H1 (cell line): ENCODE data around the gene HHAT. TPM values are rescaled to one million over a fixed set of nuclear protein-coding genes. Genes with fewer than 3 reads are reported as not detected.

Source experiments
- CBX5 ChIP-seq: fragments of 300-800, 300-1000 bp; sonication (generic); IDR thresholded peaks from 2 replicates; pipeline ENCODE4 v1.7.1; 2016; ENCODE audit warnings: antibody characterized with exemption, low read length, low read depth
- CHD1 ChIP-seq: IDR thresholded peaks from 2 replicates; pipeline ENCODE4 v1.6.1; 2012; ENCODE audit warnings: low read depth, low read length, improper control_type of control experiment
- CHD7 ChIP-seq: fragments of 300-600 bp; sonication (generic); IDR thresholded peaks from 2 replicates; pipeline ENCODE4 v1.7.1; 2012; ENCODE audit warnings: low read length, moderate library complexity, mild to moderate bottlenecking, inconsistent platforms; ENCODE audit not compliant: insufficient replicate concordance
- CTBP2 ChIP-seq: IDR thresholded peaks from 2 replicates; pipeline ENCODE4 v1.7.0; 2011; ENCODE audit warnings: borderline replicate concordance, mild to moderate bottlenecking, moderate library complexity, mixed read lengths, low read length; ENCODE audit not compliant: insufficient read depth, insufficient read length
- GABPA ChIP-seq: IDR thresholded peaks from 2 replicates; pipeline ENCODE4 v1.6.1; 2011; ENCODE audit warnings: mild to moderate bottlenecking, low read length, moderate library complexity, borderline replicate concordance; ENCODE audit not compliant: insufficient read depth
- KDM4A ChIP-seq: IDR thresholded peaks from one replicate; pipeline ENCODE4 v1.7.1; 2012; ENCODE audit warnings: low read depth, mild to moderate bottlenecking, moderate library complexity, low read length, inconsistent platforms; ENCODE audit not compliant: severe bottlenecking
- NRF1 ChIP-seq: IDR thresholded peaks from 2 replicates; pipeline ENCODE4 v1.6.1; 2011; ENCODE audit warnings: mild to moderate bottlenecking, low read depth, low read length, improper control_type of control experiment
- PHF8 ChIP-seq: fragments of 200-600 bp; sonication (generic); conservative IDR thresholded peaks from 2 replicates; pipeline ENCODE4 v1.7.1; 2012; ENCODE audit warnings: low read depth, mild to moderate bottlenecking, inconsistent platforms, low read length, moderate library complexity
- SIX5 ChIP-seq: IDR thresholded peaks from 2 replicates; pipeline ENCODE4 v1.6.1; 2011; ENCODE audit warnings: mild to moderate bottlenecking, low read depth, low read length
- SP1 ChIP-seq: IDR thresholded peaks from 2 replicates; pipeline ENCODE4 v1.6.1; 2011; ENCODE audit warnings: low read depth, low read length
- SRF ChIP-seq: IDR thresholded peaks from 2 replicates; pipeline ENCODE4 v1.6.1; 2011; ENCODE audit warnings: mild to moderate bottlenecking, low read depth, low read length, moderate library complexity
- TCF12 ChIP-seq: IDR thresholded peaks from 2 replicates; pipeline ENCODE4 v1.6.1; 2011; ENCODE audit warnings: low read depth, mild to moderate bottlenecking, low read length
- polyA plus RNA-seq, 7 experiments: library from polyadenylated mRNA; depleted of rRNA in 3 of 7; stranded (reverse) in 5 of 7; unstranded in 2 of 7; fragments of >200 nt in 5 of 7; fragments of 200-250 nt in 2 of 7; gene quantifications; 1 replicate in 5 of 7; 2 replicates in 1 of 7; 4 replicates in 1 of 7; pipeline versions ENCODE4 v1.2.1 to v1.2.3, GENCODE V29; 2011 to 2013; ENCODE audit warnings: missing spikeins in 2 of 7, mixed read lengths in 2 of 7
- total RNA-seq: library from RNA; stranded (reverse); fragmentation: NEBNext Ultra II Directional; extraction: Animal tissue kit (Norgen Biotek cat#: 25700); gene quantifications from 2 replicates; pipeline ENCODE4 v1.2.1, GENCODE V29; 2021

Gene HHAT
- total and polyA plus RNA-seq, 2 of the 8 experiments (the other 6 are each of a cell fraction or from before 2014, with no cell fraction given), result 0.15 to 0.51 TPM

- TF ChIP-seq CHD7 (no peak), PHF8 (no peak), SIX5 (no peak), GABPA (no peak), KDM4A (no peak), SRF (no peak), NRF1 (no peak), CTBP2 (no peak), SP1 (no peak), TCF12 (no peak), CBX5 (no peak), CHD1 (no peak)
Measured at GRCh38 chr1:210669951-210670350, 341.2 kb downstream of the HHAT start (continued).
